ENCODE measurements around the gene ESYT3.
"Not testable (repeated sequence)": the region's sequence is repeated elsewhere in the genome, so short reads cannot be mapped to it uniquely, and the experiment has no call there.

ESYT3 gene

GRCh38 chr3:138407236-138407907, 27.0 kb upstream of the ESYT3 start:
- H3K4me3 ChIP-seq (ENCODE audit: low read length in 2 of 2) = no peak overlapping the region
- H3K27me3 ChIP-seq (ENCODE audit: control insufficient read depth in 2 of 2, insufficient read depth in 2 of 2, low read length in 2 of 2) = no peaks in the 10 kb centered on the region
- no peaks in the 10 kb centered on the region for H3K4me1 ChIP-seq (ENCODE audit: control insufficient read depth in 2 of 2, insufficient read depth in 2 of 2, low read length in 2 of 2)
- H3K9me3 ChIP-seq (ENCODE audit: control insufficient read depth in 2 of 2, low read length in 2 of 2) = no peaks in the 10 kb centered on the region
- H3K9ac ChIP-seq (ENCODE audit: low read depth in 1 of 2, low read length in 2 of 2) = no peak overlapping the region
- H3K36me3 ChIP-seq (ENCODE audit: control insufficient read depth in 2 of 2, insufficient read depth in 2 of 2, low read length in 2 of 2) = no peaks in the 10 kb centered on the region
- no peak overlapping the region for H3K27ac ChIP-seq (ENCODE audit: low read depth in 2 of 2, low read length in 2 of 2)

GRCh38 chr3:138408751-138409570, 25.5 kb upstream of the ESYT3 start:
- Histone ChIP-seq H3K9ac (ENCODE audit: low read depth in 1 of 2, low read length in 2 of 2) (no peak overlapping the region), H3K27me3 (ENCODE audit: control insufficient read depth in 2 of 2, insufficient read depth in 2 of 2, low read length in 2 of 2) (no peaks in the 10 kb centered on the region), H3K9me3 (ENCODE audit: control insufficient read depth in 2 of 2, low read length in 2 of 2) (no peaks in the 10 kb centered on the region), H3K36me3 (ENCODE audit: control insufficient read depth in 2 of 2, insufficient read depth in 2 of 2, low read length in 2 of 2) (no peaks in the 10 kb centered on the region), H3K4me3 (ENCODE audit: low read length in 2 of 2) (no peak overlapping the region), H3K4me1 (ENCODE audit: control insufficient read depth in 2 of 2, insufficient read depth in 2 of 2, low read length in 2 of 2) (no peaks in the 10 kb centered on the region), H3K27ac (ENCODE audit: low read depth in 2 of 2, low read length in 2 of 2) (no peak overlapping the region)

DNA sequence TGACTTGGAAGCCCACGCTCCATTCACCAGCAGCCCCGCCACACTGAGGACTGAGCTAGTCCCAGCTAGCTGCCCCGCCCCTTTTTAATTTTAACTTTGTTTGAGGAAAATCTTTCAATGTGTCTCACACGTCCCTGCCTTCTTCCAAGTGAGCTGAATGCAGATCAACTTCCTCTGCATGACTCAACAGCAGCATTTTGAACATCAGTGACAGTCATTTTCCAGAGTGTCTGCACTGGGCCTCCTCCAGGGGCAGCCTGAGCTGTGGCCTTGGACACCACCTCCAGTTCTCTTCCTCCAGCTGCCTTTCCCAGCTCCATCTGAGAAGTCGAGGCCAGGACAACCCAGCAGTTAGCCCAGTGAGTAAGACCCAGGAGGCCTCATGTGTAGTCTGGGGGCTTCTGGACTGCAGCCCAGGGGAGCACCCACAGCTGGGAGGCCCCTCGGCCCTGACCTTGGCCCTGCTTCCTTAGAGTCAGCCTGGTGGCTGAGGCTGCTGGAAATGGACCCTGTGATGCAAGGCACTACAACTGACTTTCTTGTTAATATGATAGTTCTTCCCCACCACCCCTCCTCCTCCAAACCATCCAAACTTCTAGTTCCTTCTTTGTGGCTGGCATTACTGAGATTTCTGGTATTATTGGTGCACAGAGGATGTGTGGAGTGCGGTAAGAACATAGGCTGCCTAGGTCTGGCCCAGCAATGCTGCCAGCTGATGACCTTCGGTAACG, 21.4 kb upstream of the ESYT3 start:
- Histone ChIP-seq H3K9ac (ENCODE audit: low read depth in 1 of 2, low read length in 2 of 2) (no peak overlapping the region), H3K27ac (ENCODE audit: low read depth in 2 of 2, low read length in 2 of 2) (no peak overlapping the region), H3K36me3 (ENCODE audit: control insufficient read depth in 2 of 2, insufficient read depth in 2 of 2, low read length in 2 of 2) (no peaks in the 10 kb centered on the region), H3K4me1 (ENCODE audit: control insufficient read depth in 2 of 2, insufficient read depth in 2 of 2, low read length in 2 of 2) (no peaks in the 10 kb centered on the region), H3K9me3 (ENCODE audit: control insufficient read depth in 2 of 2, low read length in 2 of 2) (no peaks in the 10 kb centered on the region), H3K4me3 (ENCODE audit: low read length in 2 of 2) (no peak overlapping the region), H3K27me3 (ENCODE audit: control insufficient read depth in 2 of 2, insufficient read depth in 2 of 2, low read length in 2 of 2) (no peaks in the 10 kb centered on the region)

DNA sequence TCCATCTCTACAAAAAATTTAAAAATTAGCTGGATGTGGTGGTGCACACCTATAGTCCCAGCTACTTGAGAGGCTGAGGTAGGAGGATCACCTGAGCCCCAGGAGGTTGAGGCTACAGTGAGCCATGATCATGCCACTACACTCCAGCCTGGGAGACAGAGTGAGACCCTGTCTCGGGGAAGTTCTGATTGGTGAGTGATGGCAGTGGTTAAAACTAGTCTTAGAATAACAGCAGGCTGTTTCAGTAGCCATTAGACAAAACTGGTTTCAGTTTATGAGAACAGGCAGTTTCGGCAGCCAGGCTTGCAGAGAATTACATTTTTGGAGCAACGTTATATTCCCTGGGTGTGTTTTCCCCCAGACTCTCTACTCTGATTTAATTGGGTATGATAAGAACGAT, 18.2 kb upstream of the ESYT3 start:
- H3K4me3 ChIP-seq (ENCODE audit: low read length in 2 of 2); H3K9ac ChIP-seq (ENCODE audit: low read depth in 1 of 2, low read length in 2 of 2); H3K36me3 ChIP-seq (ENCODE audit: control insufficient read depth in 2 of 2, insufficient read depth in 2 of 2, low read length in 2 of 2); H3K9me3 ChIP-seq (ENCODE audit: control insufficient read depth in 2 of 2, low read length in 2 of 2); H3K4me1 ChIP-seq (ENCODE audit: control insufficient read depth in 2 of 2, insufficient read depth in 2 of 2, low read length in 2 of 2); H3K27ac ChIP-seq (ENCODE audit: low read depth in 2 of 2, low read length in 2 of 2); H3K27me3 ChIP-seq (ENCODE audit: control insufficient read depth in 2 of 2, insufficient read depth in 2 of 2, low read length in 2 of 2): not testable (repeated sequence)

DNA sequence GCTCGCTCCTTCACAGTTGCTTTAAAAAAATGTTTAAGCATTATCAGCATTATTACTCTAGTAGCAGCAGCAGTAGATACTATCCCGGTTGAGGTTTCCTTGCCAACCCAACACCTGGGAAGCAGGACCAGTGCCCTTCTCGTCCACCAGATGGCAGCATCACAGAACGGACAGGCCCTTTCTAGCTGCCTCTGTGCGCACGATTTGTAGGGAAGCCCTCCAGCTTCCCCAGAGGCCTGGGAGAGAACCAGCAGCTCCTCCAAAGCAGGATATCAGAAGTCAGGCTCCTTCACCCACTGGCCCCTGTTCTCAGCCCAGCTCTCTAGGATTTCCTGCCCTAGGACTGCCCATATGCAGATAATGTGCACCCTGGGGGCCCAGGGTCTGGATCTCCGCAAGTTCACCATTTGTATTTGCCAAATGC, 16.8 kb upstream of the ESYT3 start:
- no peak overlapping the region for H3K4me3 ChIP-seq (ENCODE audit: low read length in 2 of 2)
- H3K9ac ChIP-seq (ENCODE audit: low read depth in 1 of 2, low read length in 2 of 2) = no peak overlapping the region
- no peak overlapping the region for H3K27ac ChIP-seq (ENCODE audit: low read depth in 2 of 2, low read length in 2 of 2)
- H3K36me3 ChIP-seq (ENCODE audit: control insufficient read depth in 2 of 2, insufficient read depth in 2 of 2, low read length in 2 of 2) = no peaks in the 10 kb centered on the region
- H3K27me3 ChIP-seq (ENCODE audit: control insufficient read depth in 2 of 2, insufficient read depth in 2 of 2, low read length in 2 of 2) = no peaks in the 10 kb centered on the region
- H3K4me1 ChIP-seq (ENCODE audit: control insufficient read depth in 2 of 2, insufficient read depth in 2 of 2, low read length in 2 of 2) = no peaks in the 10 kb centered on the region
- H3K9me3 ChIP-seq (ENCODE audit: control insufficient read depth in 2 of 2, low read length in 2 of 2) = no peaks in the 10 kb centered on the region

- Histone ChIP-seq H3K27me3 (ENCODE audit: control insufficient read depth in 2 of 2, insufficient read depth in 2 of 2, low read length in 2 of 2) (no peaks in the 10 kb centered on the region), H3K36me3 (ENCODE audit: control insufficient read depth in 2 of 2, insufficient read depth in 2 of 2, low read length in 2 of 2) (no peaks in the 10 kb centered on the region), H3K27ac (ENCODE audit: low read depth in 2 of 2, low read length in 2 of 2) (no peak overlapping the region), H3K9ac (ENCODE audit: low read depth in 1 of 2, low read length in 2 of 2) (no peak overlapping the region), H3K4me3 (ENCODE audit: low read length in 2 of 2) (no peak overlapping the region), H3K4me1 (ENCODE audit: control insufficient read depth in 2 of 2, insufficient read depth in 2 of 2, low read length in 2 of 2) (no peaks in the 10 kb centered on the region), H3K9me3 (ENCODE audit: control insufficient read depth in 2 of 2, low read length in 2 of 2) (no peaks in the 10 kb centered on the region)
These were observed 15.7 kb upstream of the ESYT3 start for GRCh38 chr3:138418601-138419206.

DNA sequence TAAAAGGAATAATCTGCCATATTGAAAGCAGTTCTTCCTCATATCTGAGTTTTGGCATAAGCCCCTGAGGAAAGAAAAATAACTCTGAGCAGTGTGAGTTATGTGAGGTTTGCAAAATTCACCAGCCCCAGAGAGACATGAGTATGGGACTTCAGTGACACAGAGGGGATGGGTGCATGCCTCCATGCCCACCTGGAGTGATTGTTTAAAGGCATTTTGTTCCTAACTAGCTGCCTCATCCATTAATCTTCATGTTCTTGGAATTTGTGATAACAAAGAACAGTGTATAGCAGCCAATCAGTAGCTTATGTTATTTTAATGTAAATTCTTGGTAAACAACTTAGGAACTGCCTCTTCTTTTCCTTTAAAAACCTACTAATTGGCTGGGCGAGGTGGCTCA, 11.1 kb upstream of the ESYT3 start:
- H3K9me3 ChIP-seq (ENCODE audit: control insufficient read depth in 2 of 2, low read length in 2 of 2) = no peaks in the 10 kb centered on the region
- no peak overlapping the region for H3K9ac ChIP-seq (ENCODE audit: low read depth in 1 of 2, low read length in 2 of 2)
- no peaks in the 10 kb centered on the region for H3K27me3 ChIP-seq (ENCODE audit: control insufficient read depth in 2 of 2, insufficient read depth in 2 of 2, low read length in 2 of 2)
- no peak overlapping the region for H3K4me3 ChIP-seq (ENCODE audit: low read length in 2 of 2)
- H3K27ac ChIP-seq (ENCODE audit: low read depth in 2 of 2, low read length in 2 of 2) = no peak overlapping the region
- no peaks in the 10 kb centered on the region for H3K36me3 ChIP-seq (ENCODE audit: control insufficient read depth in 2 of 2, insufficient read depth in 2 of 2, low read length in 2 of 2)
- H3K4me1 ChIP-seq (ENCODE audit: control insufficient read depth in 2 of 2, insufficient read depth in 2 of 2, low read length in 2 of 2) = no peaks in the 10 kb centered on the region

GRCh38 chr3:138424323-138424722, 10.1 kb upstream of the ESYT3 start:
- Histone ChIP-seq H3K9ac (ENCODE audit: low read depth in 1 of 2, low read length in 2 of 2) (no peak overlapping the region), H3K9me3 (ENCODE audit: control insufficient read depth in 2 of 2, low read length in 2 of 2) (no peaks in the 10 kb centered on the region), H3K36me3 (ENCODE audit: control insufficient read depth in 2 of 2, insufficient read depth in 2 of 2, low read length in 2 of 2) (no peaks in the 10 kb centered on the region), H3K4me3 (ENCODE audit: low read length in 2 of 2) (no peak overlapping the region), H3K27me3 (ENCODE audit: control insufficient read depth in 2 of 2, insufficient read depth in 2 of 2, low read length in 2 of 2) (no peaks in the 10 kb centered on the region), H3K4me1 (ENCODE audit: control insufficient read depth in 2 of 2, insufficient read depth in 2 of 2, low read length in 2 of 2) (no peaks in the 10 kb centered on the region), H3K27ac (ENCODE audit: low read depth in 2 of 2, low read length in 2 of 2) (no peak overlapping the region)

DNA sequence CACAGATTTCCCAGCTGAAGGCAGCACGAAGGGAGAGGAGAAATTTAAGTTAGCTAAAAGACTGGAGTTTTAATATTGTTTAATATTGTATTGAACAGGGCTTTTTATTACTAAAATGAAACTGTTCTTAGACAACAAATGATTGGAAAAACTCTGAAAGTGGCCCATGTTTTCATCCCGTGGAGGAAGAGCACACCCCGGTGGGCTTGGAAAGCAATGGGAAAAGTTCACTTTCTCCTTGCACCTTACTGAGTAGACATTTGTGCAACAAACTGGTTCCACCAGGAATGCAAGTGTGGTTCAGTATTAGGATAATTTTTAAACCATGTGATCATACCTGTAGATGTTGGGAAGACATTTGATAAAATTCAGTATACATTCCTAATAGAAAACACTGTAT, 8.2 kb upstream of the ESYT3 start:
- no peaks in the 10 kb centered on the region for H3K27me3 ChIP-seq (ENCODE audit: control insufficient read depth in 2 of 2, insufficient read depth in 2 of 2, low read length in 2 of 2)
- H3K4me3 ChIP-seq (ENCODE audit: low read length in 2 of 2) = no peak overlapping the region
- no peak overlapping the region for H3K27ac ChIP-seq (ENCODE audit: low read depth in 2 of 2, low read length in 2 of 2)
- H3K9me3 ChIP-seq (ENCODE audit: control insufficient read depth in 2 of 2, low read length in 2 of 2) = no peaks in the 10 kb centered on the region
- H3K9ac ChIP-seq (ENCODE audit: low read depth in 1 of 2, low read length in 2 of 2) = no peak overlapping the region
- no peaks in the 10 kb centered on the region for H3K36me3 ChIP-seq (ENCODE audit: control insufficient read depth in 2 of 2, insufficient read depth in 2 of 2, low read length in 2 of 2)
- H3K4me1 ChIP-seq (ENCODE audit: control insufficient read depth in 2 of 2, insufficient read depth in 2 of 2, low read length in 2 of 2) = no peaks in the 10 kb centered on the region

- H3K36me3 ChIP-seq (ENCODE audit: control insufficient read depth in 2 of 2, insufficient read depth in 2 of 2, low read length in 2 of 2); H3K4me1 ChIP-seq (ENCODE audit: control insufficient read depth in 2 of 2, insufficient read depth in 2 of 2, low read length in 2 of 2); H3K27ac ChIP-seq (ENCODE audit: low read depth in 2 of 2, low read length in 2 of 2); H3K4me3 ChIP-seq (ENCODE audit: low read length in 2 of 2); H3K9ac ChIP-seq (ENCODE audit: low read depth in 1 of 2, low read length in 2 of 2); H3K27me3 ChIP-seq (ENCODE audit: control insufficient read depth in 2 of 2, insufficient read depth in 2 of 2, low read length in 2 of 2); H3K9me3 ChIP-seq (ENCODE audit: control insufficient read depth in 2 of 2, low read length in 2 of 2): not testable (repeated sequence)
These were observed 7.7 kb upstream of the ESYT3 start for GRCh38 chr3:138426754-138427153.

Data from mucosa of rectum (tissue), 2 donors.